Subcutaneous adipose tissue (tissue), 4 donors: ENCODE data around the gene HAUS7. TPM values are rescaled to one million over a fixed set of nuclear protein-coding genes. Genes with fewer than 3 reads are reported as not detected.

ENCODE experiments used
- CTCF ChIP-seq: fragments of 450-650 bp; IDR thresholded peaks from one replicate; pipeline ENCODE4 v1.5.1; 2016; ENCODE audit warnings: low read depth, mild to moderate bottlenecking, control low read depth, antibody characterized with exemption, moderate library complexity
- total RNA-seq, 4 donors: library from RNA; depleted of rRNA; stranded (reverse); fragments of >200 nt; gene quantifications; one replicate each; pipeline ENCODE4 v1.1.0, GENCODE V29; 2016

The HAUS7 gene
- total RNA-seq, 4 donors from 2014 or later = 14.2 to 29.4 (median 16.3) TPM

DNA sequence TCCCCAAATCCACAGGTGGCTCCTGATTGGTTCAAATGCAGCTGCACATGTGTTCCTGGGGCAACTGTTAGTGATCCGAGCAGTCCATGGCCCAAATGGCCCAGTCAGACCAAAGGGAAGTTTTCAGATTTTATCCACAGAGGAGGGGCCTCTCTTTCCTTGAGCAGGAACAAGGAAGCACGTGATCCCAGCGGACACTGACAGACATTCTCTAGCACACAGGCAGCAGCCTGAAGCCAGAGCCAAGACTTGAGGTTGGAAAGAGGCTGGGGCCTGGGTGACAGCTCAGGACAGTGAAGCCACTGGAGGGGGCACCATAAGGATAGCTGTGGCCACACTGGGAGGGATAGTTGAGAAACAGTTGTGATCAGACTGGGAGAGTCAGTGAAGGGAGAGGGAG lies 62.6 kb downstream of the HAUS7 start:
- TF ChIP-seq CTCF = no peak

- no peak for TF ChIP-seq CTCF
Measured at GRCh38 chrX:153406903-153407302, 63.5 kb downstream of the HAUS7 start.

- no peak for TF ChIP-seq CTCF
Measured at GRCh38 chrX:153406011-153406410, 64.4 kb downstream of the HAUS7 start.

DNA sequence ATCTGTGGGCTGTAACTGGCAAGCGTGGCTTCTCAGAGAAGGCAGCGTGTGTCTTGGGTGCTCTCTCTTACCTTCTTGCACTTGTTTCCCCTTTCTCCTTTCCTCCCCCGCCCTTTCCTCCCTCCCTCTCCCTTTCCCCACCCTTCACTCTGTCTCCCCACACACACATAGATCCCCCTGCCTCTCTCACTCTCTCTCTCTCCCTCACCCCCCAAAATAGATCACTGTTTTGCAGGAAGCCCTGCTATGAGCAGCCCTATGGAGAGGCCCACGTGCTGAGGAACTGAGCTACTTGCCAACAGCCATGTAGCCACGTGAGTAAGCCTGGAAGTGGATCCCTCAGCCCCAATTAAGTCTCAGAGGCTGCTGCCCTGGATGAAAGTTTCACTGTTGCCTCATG lies 65.0 kb downstream of the HAUS7 start:
- no peak for TF ChIP-seq CTCF

DNA sequence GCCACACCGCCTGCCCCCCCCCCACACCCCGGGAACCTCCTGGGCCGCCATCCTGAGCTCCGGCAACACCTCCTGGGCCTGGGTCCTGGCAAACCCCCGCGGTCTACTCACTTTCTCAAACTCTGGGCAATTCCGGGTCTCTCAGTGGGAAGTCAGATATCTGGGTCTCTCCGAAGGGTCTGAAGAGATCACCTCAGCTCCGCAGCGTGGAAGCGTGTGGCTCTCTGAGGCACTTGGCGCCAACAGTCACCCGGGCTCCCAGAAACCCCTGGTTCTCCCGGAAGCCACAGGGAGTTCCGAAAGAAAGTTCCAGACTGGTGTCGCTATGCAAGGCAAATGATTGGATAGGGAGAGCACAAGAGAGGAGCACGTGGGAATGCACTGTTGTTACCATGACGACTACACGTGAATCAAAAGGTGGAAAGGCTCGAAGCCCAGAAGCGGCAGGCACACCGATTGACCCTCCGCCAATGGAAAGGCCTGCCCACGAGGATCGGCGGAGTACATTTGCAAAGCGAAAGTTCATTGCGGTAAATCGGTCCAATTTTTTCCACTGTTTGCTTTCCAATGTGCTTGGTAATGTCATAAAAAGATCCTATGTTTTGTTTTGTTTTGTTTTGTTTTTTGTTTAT lies 69.1 kb downstream of the HAUS7 start, which contains the start of gene PNMA6E:
Gene PNMA6E (minus strand): TSS at position 218 of the 632 bp plus-strand sequence. CDS start 2,501 bp downstream, outside the sequence.
- no peak for TF ChIP-seq CTCF

- no peak for TF ChIP-seq CTCF
Measured at GRCh38 chrX:153400146-153401132, 69.9 kb downstream of the HAUS7 start.
